PC-9 (cell line): ENCODE data around the gene DHRSX. TPM values are rescaled to one million over a fixed set of nuclear protein-coding genes. Genes with fewer than 3 reads are reported as not detected.

ENCODE experiments used
- BruUV-seq: library from RNA; stranded (reverse); fragments of 400-500 nt; replicated peaks from 2 replicates; lab custom pipeline; 2021; lab: Mats Ljungman, UMichigan
- CTCF ChIA-PET: fragments of 300-600 bp; sonication (Branson Sonifier 250); formaldehyde crosslinking; loops from one replicate; lab custom pipeline; 2022; ENCODE audit warnings: antibody characterized with exemption; lab: Charles Lee
- POLR2A ChIA-PET: fragments of 300-600 bp; sonication (Branson Sonifier 250); formaldehyde crosslinking; loops from one replicate; lab custom pipeline; 2022; ENCODE audit warnings: antibody characterized with exemption; ENCODE audit not compliant: unreplicated experiment; lab: Charles Lee
- DNase-seq, 2 experiments: peaks; one replicate each; pipeline versions ENCODE4 v3.0.0 to v3.0.0-alpha.2; 2015 to 2022; ENCODE audit warnings: mixed read lengths in 1 of 2
- H2AFZ ChIP-seq: fragments of 200-600 bp; sonication (generic); 2 replicates; pipeline ENCODE4 v1.8.1; 2017; ENCODE audit warnings: antibody characterized with exemption
- H3F3A ChIP-seq: fragments of 200-600 bp; sonication (generic); 2 replicates; pipeline ENCODE4 v1.8.1; 2017; ENCODE audit warnings: antibody characterized with exemption, mild to moderate bottlenecking, low read depth; ENCODE audit not compliant: insufficient read depth
- H3K27ac ChIP-seq: fragments of 200-600 bp; sonication (generic); 2 replicates; pipeline ENCODE4 v1.6.1; 2016; ENCODE audit warnings: mixed run types
- H3K27me3 ChIP-seq: fragments of 200-600 bp; sonication (generic); 2 replicates; pipeline ENCODE4 v1.6.1; 2016; ENCODE audit warnings: low read depth, mixed run types; ENCODE audit not compliant: insufficient read depth
- H3K36me3 ChIP-seq: fragments of 200-600 bp; sonication (generic); 2 replicates; pipeline ENCODE4 v1.6.1; 2016; ENCODE audit warnings: low read depth, mixed run types
- H3K4me1 ChIP-seq: fragments of 200-600 bp; sonication (generic); replicated peaks from 2 replicates; pipeline ENCODE4 v1.6.1; 2016; ENCODE audit warnings: mixed run types; ENCODE audit not compliant: insufficient read depth
- H3K4me2 ChIP-seq: fragments of 200-600 bp; sonication (generic); 2 replicates; pipeline ENCODE4 v1.6.1; 2017; ENCODE audit warnings: mixed run types
- H3K4me3 ChIP-seq: fragments of 200-600 bp; sonication (generic); 2 replicates; pipeline ENCODE4 v1.6.1; 2016; ENCODE audit warnings: mixed run types
- H3K79me2 ChIP-seq: fragments of 200-600 bp; sonication (generic); 2 replicates; pipeline ENCODE4 v1.6.1; 2017; ENCODE audit warnings: low read depth, mixed run types
- H3K9me2 ChIP-seq: fragments of 200-600 bp; sonication (generic); 2 replicates; pipeline ENCODE4 v1.8.1; 2017; ENCODE audit warnings: mild to moderate bottlenecking; ENCODE audit not compliant: insufficient read depth
- H3K9me3 ChIP-seq: fragments of 200-600 bp; sonication (generic); 2 replicates; pipeline ENCODE4 v1.8.1; 2016; ENCODE audit warnings: low read depth; ENCODE audit not compliant: insufficient read depth
- H4K20me1 ChIP-seq: fragments of 200-600 bp; sonication (generic); 2 replicates; pipeline ENCODE4 v1.8.1; 2017; ENCODE audit not compliant: insufficient read depth
- CTCF ChIP-seq: fragments of 200-600 bp; sonication (generic); conservative IDR thresholded peaks from 2 replicates; pipeline ENCODE4 v1.6.1; 2017; ENCODE audit warnings: mixed run types, antibody characterized with exemption, mild to moderate bottlenecking, moderate library complexity
- EZH2 ChIP-seq: fragments of 200-600 bp; sonication (generic); IDR thresholded peaks from 2 replicates; pipeline ENCODE4 v1.8.0; 2017; ENCODE audit warnings: antibody characterized with exemption, low read depth
- intact Hi-C: fragments of 100-400 bp; cut with micrococcal nuclease; formaldehyde crosslinking; loops from one replicate; pipeline ENCODE4 v1.10.0; 2022; ENCODE audit not compliant: unreplicated experiment
- total RNA-seq: library from RNA; stranded (reverse); gene quantifications from 2 replicates; pipeline ENCODE4 v1.2.3, GENCODE V29; 2021

Gene DHRSX
- total RNA-seq, 1 experiment from 2014 or later, result 13.2 TPM

DNA sequence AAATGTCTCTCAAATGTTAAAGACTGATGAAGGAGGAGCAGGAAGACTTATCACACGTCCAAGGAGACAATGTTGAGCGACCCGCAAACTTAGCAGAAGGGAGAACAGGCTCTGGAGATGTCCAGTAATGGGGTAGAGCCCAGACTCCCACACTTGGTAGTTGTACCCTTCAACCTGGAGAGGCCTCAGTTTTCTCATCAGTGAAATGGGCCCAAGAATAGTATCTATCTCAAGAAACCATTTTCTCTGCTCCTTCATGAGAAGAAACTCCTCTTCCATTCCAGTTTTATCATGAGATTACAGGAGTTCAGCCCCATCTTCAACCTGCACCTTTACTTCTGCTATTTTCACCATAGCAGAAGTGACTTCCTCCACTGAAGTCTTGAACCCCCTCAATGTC is 169.9 kb downstream of the DHRSX start:
- no peak overlapping the region for H3K4me2 ChIP-seq
- no peak for TF ChIP-seq CTCF
- no peak for TF ChIP-seq EZH2
- no peak overlapping the region for H3K4me3 ChIP-seq
- H3K9me2 ChIP-seq, result no peaks in the 10 kb centered on the region
- no peaks in the 10 kb centered on the region for H3K27me3 ChIP-seq
- H3K79me2 ChIP-seq, result no peaks in the 10 kb centered on the region
- H4K20me1 ChIP-seq, result no peaks in the 10 kb centered on the region
- POLR2A ChIA-PET, result no interaction called here
- H3K36me3 ChIP-seq, result no peaks in the 10 kb centered on the region
- H3F3A ChIP-seq, result no peaks in the 10 kb centered on the region
- H2AFZ ChIP-seq, result no peak overlapping the region
- CTCF ChIA-PET, result no interaction called here
- no peaks in the 10 kb centered on the region for H3K4me1 ChIP-seq
- BruUV-seq, result no TSS peak
- no peaks in the 10 kb centered on the region for H3K9me3 ChIP-seq
- no peak for DNase-seq
- H3K27ac ChIP-seq, result no peak overlapping the region
- intact Hi-C loops, result no loop called here

- Histone ChIP-seq H3K36me3 (no peaks in the 10 kb centered on the region), H3K4me2 (no peak overlapping the region), H3K9me2 (no peaks in the 10 kb centered on the region), H2AFZ (no peak overlapping the region), H3F3A (no peaks in the 10 kb centered on the region), H3K79me2 (no peaks in the 10 kb centered on the region), H3K9me3 (no peaks in the 10 kb centered on the region), H3K27me3 (no peaks in the 10 kb centered on the region), H3K4me3 (no peak overlapping the region), H3K27ac (no peak overlapping the region), H3K4me1 (no peaks in the 10 kb centered on the region), H4K20me1 (no peaks in the 10 kb centered on the region)
- intact Hi-C loops, result no loop called here
- TF ChIP-seq CTCF, result no peak
- TF ChIP-seq EZH2, result no peak
- no peak for DNase-seq
- no TSS peak for BruUV-seq
- ChIA-PET CTCF (no interaction called here), POLR2A (no interaction called here)
These were observed 170.3 kb downstream of the DHRSX start for GRCh38 chrX:2330487-2330886.

- H3K27ac ChIP-seq, result no peak overlapping the region
- no peak overlapping the region for H3K4me3 ChIP-seq
- H3K9me2 ChIP-seq, result no peaks in the 10 kb centered on the region
- no peak for DNase-seq
- H3K4me1 ChIP-seq, result no peaks in the 10 kb centered on the region
- H2AFZ ChIP-seq, result no peak overlapping the region
- no peaks in the 10 kb centered on the region for H3K79me2 ChIP-seq
- H3K27me3 ChIP-seq, result no peaks in the 10 kb centered on the region
- CTCF ChIA-PET, result no interaction called here
- no peaks in the 10 kb centered on the region for H4K20me1 ChIP-seq
- intact Hi-C loops, result no loop called here
- H3K4me2 ChIP-seq, result no peak overlapping the region
- no peak for TF ChIP-seq CTCF
- TF ChIP-seq EZH2, result no peak
- H3F3A ChIP-seq, result no peaks in the 10 kb centered on the region
- H3K9me3 ChIP-seq, result no peaks in the 10 kb centered on the region
- H3K36me3 ChIP-seq, result no peaks in the 10 kb centered on the region
- no TSS peak for BruUV-seq
- POLR2A ChIA-PET, result no interaction called here
These were observed 173.4 kb downstream of the DHRSX start for GRCh38 chrX:2327423-2327822.
